Heart left ventricle (tissue), 16 donors: ENCODE measurements around the gene TTLL5. TPM values are rescaled to one million over a fixed set of nuclear protein-coding genes. Genes with fewer than 3 reads are reported as not detected.
"Not testable (repeated sequence)": the region's sequence is repeated elsewhere in the genome, so short reads cannot be mapped to it uniquely, and the experiment has no call there.

ENCODE experiments used
- ATAC-seq, 4 donors: fragments of 200-7000 bp; cut with Tn5 transposase; one replicate each; pipeline ENCODE4 v1.9.1; 2020 to 2022; ENCODE audit warnings: moderate library complexity in 4 of 4, mild to moderate bottlenecking in 3 of 4, moderate number of reproducible peaks in 1 of 4
- DNase-seq, 5 donors: peaks; one replicate each; pipeline ENCODE4 v3.0.0-alpha.2; 2020
- H3K27ac ChIP-seq, 12 donors: fragments of 200-600 bp; sonication (generic) in 4 of 12; one replicate each; pipeline versions ENCODE4 v1.5.0 to v1.8.0; 2016 to 2022; ENCODE audit warnings: mild to moderate bottlenecking in 2 of 12
- H3K27me3 ChIP-seq, 9 donors: fragments of 200-600 bp; sonication (generic) in 2 of 9; one replicate each; pipeline versions ENCODE4 v1.5.1 to v1.8.0; 2016 to 2022; ENCODE audit warnings: mild to moderate bottlenecking in 3 of 9
- H3K36me3 ChIP-seq, 9 donors: fragments of 200-600 bp; sonication (generic) in 2 of 9; one replicate each; pipeline versions ENCODE4 v1.5.0 to v1.8.0; 2018 to 2022; ENCODE audit warnings: mild to moderate bottlenecking in 2 of 9
- H3K4me1 ChIP-seq, 12 donors: fragments of 200-600 bp; sonication (generic) in 4 of 12; one replicate each; pipeline versions ENCODE4 v1.5.0 to v1.8.0; 2016 to 2022; ENCODE audit warnings: mild to moderate bottlenecking in 3 of 12
- H3K4me3 ChIP-seq, 12 donors: fragments of 200-600 bp; sonication (generic) in 4 of 12; one replicate each; pipeline versions ENCODE4 v1.5.0 to v1.8.0; 2017 to 2022; ENCODE audit warnings: mild to moderate bottlenecking in 9 of 12, moderate library complexity in 4 of 12
- H3K9me3 ChIP-seq, 12 donors: fragments of 200-600 bp; sonication (generic) in 4 of 12; one replicate each; pipeline versions ENCODE4 v1.5.0 to v1.8.0; 2016 to 2022; ENCODE audit warnings: mild to moderate bottlenecking in 1 of 12
- CTCF ChIP-seq, 12 donors: fragments of 200-600 bp; sonication (generic) in 4 of 12; IDR thresholded peaks; one replicate each; pipeline versions ENCODE4 v1.5.0 to v1.8.0; 2018 to 2022; ENCODE audit warnings: antibody characterized with exemption in 12 of 12, mild to moderate bottlenecking in 5 of 12
- POLR2A ChIP-seq, 2 donors: fragments of 450-650 bp; IDR thresholded peaks; one replicate each; pipeline ENCODE4 v1.6.1; 2017; ENCODE audit warnings: antibody characterized with exemption in 2 of 2, mild to moderate bottlenecking in 2 of 2, moderate library complexity in 2 of 2
- WGBS, 4 donors: extraction: QIAGEN DNeasy Blood & Tissue Kit in 2 of 4; methylation state at CpG; one replicate each; pipeline versions ENCODE4 v1.1.5 to v1.1.7; 2013 to 2018; 5-methylcytosine and 5-hydroxymethylcytosine counted together
- intact Hi-C, 10 donors: fragments of 100-400 bp; cut with DNase I; formaldehyde crosslinking; loops; one replicate each; pipeline versions ENCODE4 v1.11.1 to v1.14.2; 2022
- polyA plus RNA-seq, 2 donors: library from polyadenylated mRNA; stranded (reverse); fragments of 200-250 nt; gene quantifications; one replicate each; pipeline ENCODE4 v1.2.3, GENCODE V29; 2013
- total RNA-seq, 9 donors: library from RNA; depleted of rRNA in 2 of 9; stranded (reverse); fragments of >200 nt in 2 of 9; fragmentation: NEBNext Ultra II Directional in 3 of 9; extraction: Animal tissue kit (Norgen Biotek cat#: 25700) in 3 of 9; gene quantifications; one replicate each; pipeline versions ENCODE4 v1.1.0 to v1.2.4, GENCODE V29; 2016 to 2023
- donor health status: ischemic (EF 13 %, LVEDD 7.1; RV severe dilation, severe dysfunction).
- donor health status: healthy with polysubstance abuse.
- donor health status: DM: no; HTN: yes; CAD: no.
- donor health status: DM: no; HTN: no; CAD: no.
- donor health status: ischemic (EF 25% LVEDD 6.9; RV normal size, moderate dysfunction).
- donor health status: ischemic (EF 25% LVEDD 5.7; RV mildly dilated, moderate dysfunction).
- donor health status: healthy.
- donor health status: DM: yes; HTN: yes; CAD: no.
- donor health status: ischemic (EF 35%, LVEDD 5.7; RV mildly dilated, moderate dysfunction).
- donor health status: nonischemic (EF 11% LVEDD 7.7; RV severe dilation, severe dysfunction).
- donor health status: DM: yes; HTN: yes; CAD: no.
- donor health status: PGD.
- donor health status: ischemic (EF 29% LVEDD 5.4; RV normal size, mild dysfunction).
- donor health status: nonischemic (EF 23%, LVEDD 6.1; RV moderate dilation, normal function).

TTLL5 gene
- total and polyA plus RNA-seq, 11 donors: 6.2 to 24.6 (median 15.8) TPM

GRCh38 chr14:75842551-75842950, 181.5 kb downstream of the TTLL5 start:
- Histone ChIP-seq H3K27me3 (no peaks in the 10 kb centered on the region), H3K4me3 (no peak overlapping the region), H3K9me3 (no peaks in the 10 kb centered on the region), H3K36me3 (no peaks in the 10 kb centered on the region), H3K4me1 (peaks cover 0 to 9% (median 2%) of the 10 kb centered on the region in 12 donors), H3K27ac (no peak overlapping the region)
- ATAC-seq (no peak), DNase-seq (no peak)
- TF ChIP-seq CTCF (IDR thresholded peaks at IDR 0.05) (no peak), POLR2A (IDR thresholded peaks at IDR 0.05) (no peak)
- intact Hi-C loops: no loop called here
- whole genome bisulfite sequencing, 4 donors: 52 to 56% (median 54%) methylated on average over 3 of the region's 3 CpGs

- peaks cover 0 to 13% (median 2%) of the 10 kb centered on the region in 12 donors for H3K4me1 ChIP-seq
- intact Hi-C loops: no loop called here
- ATAC-seq: no peak
These were observed 183.4 kb downstream of the TTLL5 start for GRCh38 chr14:75844486-75844885.

GRCh38 chr14:75845136-75845804, 184.2 kb downstream of the TTLL5 start:
- no peak overlapping the region for H3K27ac ChIP-seq

More at GRCh38 chr14:75844486-75844885, 183.4 kb downstream of the TTLL5 start:
- no peak for DNase-seq
- Histone ChIP-seq H3K27me3 (no peaks in the 10 kb centered on the region), H3K4me3 (no peak overlapping the region), H3K9me3 (no peaks in the 10 kb centered on the region), H3K27ac (no peak overlapping the region), H3K36me3 (no peaks in the 10 kb centered on the region)
- TF ChIP-seq POLR2A (IDR thresholded peaks at IDR 0.05) (no peak), CTCF (IDR thresholded peaks at IDR 0.05) (no peak)

GRCh38 chr14:75846694-75847093, 185.6 kb downstream of the TTLL5 start:
- H3K4me1 ChIP-seq: peaks cover 0 to 13% (median 2%) of the 10 kb centered on the region in 12 donors
- DNase-seq, H3K27me3 ChIP-seq, H3K27ac ChIP-seq, H3K36me3 ChIP-seq, H3K9me3 ChIP-seq, H3K4me3 ChIP-seq, ATAC-seq, intact Hi-C loops: not testable (repeated sequence)
- WGBS, 4 donors: 76 to 96% (median 89%) methylated on average over 5 of the region's 5 CpGs

More at GRCh38 chr14:75845136-75845804, 184.2 kb downstream of the TTLL5 start:
- Histone ChIP-seq H3K9me3 (no peaks in the 10 kb centered on the region), H3K27me3 (no peaks in the 10 kb centered on the region), H3K36me3 (no peaks in the 10 kb centered on the region), H3K4me3 (no peak overlapping the region), H3K4me1 (peaks cover 0 to 13% (median 2%) of the 10 kb centered on the region in 12 donors)
- intact Hi-C loops: no loop called here
- WGBS, 4 donors: 79 to 86% (median 83%) methylated on average over 4 of the region's 4 CpGs
- ATAC-seq (no peak), DNase-seq (no peak)
- TF ChIP-seq POLR2A (IDR thresholded peaks at IDR 0.05) (no peak), CTCF (IDR thresholded peaks at IDR 0.05) (no peak)

- intact Hi-C loops: no loop called here
- Histone ChIP-seq H3K27me3 (no peaks in the 10 kb centered on the region), H3K36me3 (no peaks in the 10 kb centered on the region), H3K4me1 (peaks cover 0 to 13% (median 1%) of the 10 kb centered on the region in 12 donors), H3K27ac (no peak overlapping the region), H3K9me3 (no peaks in the 10 kb centered on the region), H3K4me3 (no peak overlapping the region)
- 89 to 94% (median 92%) methylated on average over 2 of the region's 2 CpGs for WGBS, 4 donors
- ATAC-seq: no peak
- DNase-seq: no peak
- TF ChIP-seq CTCF (IDR thresholded peaks at IDR 0.05): no peak
- no peak for TF ChIP-seq POLR2A (IDR thresholded peaks at IDR 0.05)
These were observed 186.5 kb downstream of the TTLL5 start for GRCh38 chr14:75847584-75847983.
